Upper lobe of left lung (tissue), 4 donors: Measurements from ENCODE around the gene SPOPL.

Source experiments
- CTCF ChIP-seq, 6 experiments: fragments of 450-650 bp in 4 of 6; fragments of 200-600 bp in 2 of 6; sonication (generic) in 2 of 6; IDR thresholded peaks; one replicate each; pipeline ENCODE4 v1.5.1; 2016 to 2019; ENCODE audit warnings: antibody characterized with exemption in 6 of 6
- EP300 ChIP-seq, 4 donors: sonication (generic); formaldehyde crosslinking; IDR thresholded peaks; one replicate each; pipeline ENCODE4 v1.5.1; 2017; ENCODE audit warnings: antibody characterized with exemption in 4 of 4, control low read depth in 2 of 4

GRCh38 chr2:138521821-138522220, 20.3 kb downstream of the SPOPL start:
- TF ChIP-seq CTCF (IDR thresholded peaks at IDR 0.05) = no peak
- no peak for TF ChIP-seq EP300 (IDR thresholded peaks at IDR 0.05)
